ENCODE data around the gene ZDHHC16. TPM values are rescaled to one million over a fixed set of nuclear protein-coding genes. Genes with fewer than 3 reads are reported as not detected.
"Not testable (repeated sequence)": the region's sequence is repeated elsewhere in the genome, so short reads cannot be mapped to it uniquely, and the experiment has no call there.

ZDHHC16 gene
- total and polyA plus RNA-seq, 2 donors (not counting 1 experiment from before 2014, with no cell fraction given): 24.1 to 41.5 TPM

DNA sequence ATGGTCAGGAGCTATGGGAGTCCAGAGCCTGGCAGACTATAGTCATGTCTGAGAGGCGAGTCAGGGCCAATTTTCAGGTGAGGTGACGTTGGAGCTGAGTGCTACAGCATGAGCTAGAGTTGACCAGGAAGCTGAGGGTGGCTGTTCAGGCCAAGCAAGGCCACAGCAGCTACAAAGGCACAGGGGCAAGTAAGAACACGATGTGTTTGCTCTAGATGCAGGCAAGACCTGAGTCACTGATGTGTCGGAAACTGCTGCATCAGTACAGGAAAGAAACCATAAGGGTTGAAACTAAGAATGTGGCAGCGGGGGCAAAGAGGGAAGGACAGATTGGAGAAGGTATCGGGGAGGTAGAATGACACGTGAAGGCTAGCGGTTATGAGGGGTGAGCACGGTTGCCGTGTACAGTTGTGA is 33.1 kb upstream of the ZDHHC16 start:
- intact Hi-C loops (cut with micrococcal nuclease): no loop called here
- Histone ChIP-seq H3K4me3 (ENCODE audit: control extremely low read depth in 1 of 5, extremely low read depth in 1 of 5, insufficient read depth in 1 of 5, low read depth in 2 of 5, low read length in 4 of 5) (no peak overlapping the region), H2AFZ (ENCODE audit: insufficient read depth, low read depth, low read length, poor library complexity, severe bottlenecking) (no peak overlapping the region), H3K9me3 (ENCODE audit: control extremely low read depth in 1 of 3, control insufficient read depth in 2 of 3, insufficient read depth in 1 of 3, low read length in 2 of 3) (no peaks in the 10 kb centered on the region), H3K27ac (ENCODE audit: low read length in 2 of 2) (no peak overlapping the region), H3K27me3 (replicated peaks in 1 of 4; ENCODE audit: control extremely low read depth in 1 of 4, control insufficient read depth in 3 of 4, insufficient read depth in 4 of 4, low read length in 3 of 4) (no peaks in the 10 kb centered on the region), H4K20me1 (ENCODE audit: control insufficient read depth, insufficient read depth, low read length, poor library complexity, severe bottlenecking) (no peaks in the 10 kb centered on the region), H3K36me3 (replicated peaks in 1 of 2; ENCODE audit: control extremely low read depth in 1 of 2, control insufficient read depth in 1 of 2, extremely low read depth in 1 of 2, insufficient read depth in 2 of 2, low read length in 1 of 2) (no peaks in the 10 kb centered on the region), H3K4me2 (replicated peaks; ENCODE audit: low read depth, low read length, poor library complexity, severe bottlenecking) (no peak overlapping the region), H3K4me1 (ENCODE audit: control insufficient read depth in 2 of 2, insufficient read depth in 2 of 2, low read length in 2 of 2) (peaks cover 8 to 15% of the 10 kb centered on the region in 2 donors), H3K9ac (ENCODE audit: low read length) (no peak overlapping the region), H3K79me2 (ENCODE audit: control insufficient read depth, insufficient read depth, low read length) (no peaks in the 10 kb centered on the region)
- Mint-ChIP-seq H3K9me3 (ENCODE audit: insufficient read depth) (no peaks in the 10 kb centered on the region), H3K4me3 (no peak overlapping the region), H3K27me3 (no peaks in the 10 kb centered on the region), H3K27ac (no peak overlapping the region), H3K4me1 (peaks cover 13% of the 10 kb centered on the region)
- ChIA-PET CTCF (interaction anchor here (1.5 kb wide), 1 partner anchor 141 kb away, joined by 4 read pairs; no protein-coding TSS in a partner anchor), POLR2A (no interaction called here)
- no peak for TF ChIP-seq CTCF (IDR thresholded peaks at IDR 0.05)
- TF ChIP-seq EZH2 (IDR thresholded peaks at IDR 0.05; ENCODE audit: borderline replicate concordance, insufficient read depth, low read depth, low read length, poor library complexity, severe bottlenecking): no peak
- no peak for DNase-seq
- whole genome bisulfite sequencing (ENCODE audit: insufficient coverage): 85% methylated on average over 9 of the region's 10 CpGs
- ATAC-seq (ENCODE audit: low read depth): no peak

GRCh38 chr10:97416565-97416964 is 29.4 kb upstream of the ZDHHC16 start:
- Histone ChIP-seq H3K27ac (ENCODE audit: low read length in 2 of 2) (no peak overlapping the region), H3K9me3 (ENCODE audit: control extremely low read depth in 1 of 3, control insufficient read depth in 2 of 3, insufficient read depth in 1 of 3, low read length in 2 of 3) (no peaks in the 10 kb centered on the region), H3K79me2 (ENCODE audit: control insufficient read depth, insufficient read depth, low read length) (no peaks in the 10 kb centered on the region), H3K9ac (ENCODE audit: low read length) (no peak overlapping the region), H3K27me3 (replicated peaks in 1 of 4; ENCODE audit: control extremely low read depth in 1 of 4, control insufficient read depth in 3 of 4, insufficient read depth in 4 of 4, low read length in 3 of 4) (no peaks in the 10 kb centered on the region), H3K36me3 (replicated peaks in 1 of 2; ENCODE audit: control extremely low read depth in 1 of 2, control insufficient read depth in 1 of 2, extremely low read depth in 1 of 2, insufficient read depth in 2 of 2, low read length in 1 of 2) (no peaks in the 10 kb centered on the region), H2AFZ (ENCODE audit: insufficient read depth, low read depth, low read length, poor library complexity, severe bottlenecking) (no peak overlapping the region), H3K4me1 (ENCODE audit: control insufficient read depth in 2 of 2, insufficient read depth in 2 of 2, low read length in 2 of 2) (peaks cover 11 to 27% of the 10 kb centered on the region in 2 donors), H4K20me1 (ENCODE audit: control insufficient read depth, insufficient read depth, low read length, poor library complexity, severe bottlenecking) (no peaks in the 10 kb centered on the region), H3K4me3 (ENCODE audit: control extremely low read depth in 1 of 5, extremely low read depth in 1 of 5, insufficient read depth in 1 of 5, low read depth in 2 of 5, low read length in 4 of 5) (no peak overlapping the region), H3K4me2 (replicated peaks; ENCODE audit: low read depth, low read length, poor library complexity, severe bottlenecking) (no peak overlapping the region)
- Mint-ChIP-seq H3K4me3 (no peak overlapping the region), H3K4me1 (peaks cover 25% of the 10 kb centered on the region), H3K27me3 (no peaks in the 10 kb centered on the region), H3K27ac (no peak overlapping the region), H3K9me3 (ENCODE audit: insufficient read depth) (no peaks in the 10 kb centered on the region)
- DNase-seq (no peak), ATAC-seq (ENCODE audit: low read depth) (no peak)
- TF ChIP-seq CTCF (IDR thresholded peaks at IDR 0.05) (no peak), EZH2 (IDR thresholded peaks at IDR 0.05; ENCODE audit: borderline replicate concordance, insufficient read depth, low read depth, low read length, poor library complexity, severe bottlenecking) (no peak)
- 36% methylated on average over 5 of the region's 6 CpGs for WGBS (ENCODE audit: insufficient coverage)
- ChIA-PET POLR2A (no interaction called here), CTCF (no interaction called here)
- intact Hi-C loops (cut with micrococcal nuclease): no loop called here

- H2AFZ ChIP-seq (ENCODE audit: insufficient read depth, low read depth, low read length, poor library complexity, severe bottlenecking); DNase-seq; H3K27me3 ChIP-seq (replicated peaks in 1 of 4; ENCODE audit: control extremely low read depth in 1 of 4, control insufficient read depth in 3 of 4, insufficient read depth in 4 of 4, low read length in 3 of 4); H3K9me3 ChIP-seq (ENCODE audit: control extremely low read depth in 1 of 3, control insufficient read depth in 2 of 3, insufficient read depth in 1 of 3, low read length in 2 of 3); POLR2A ChIA-PET; H4K20me1 ChIP-seq (ENCODE audit: control insufficient read depth, insufficient read depth, low read length, poor library complexity, severe bottlenecking); H3K9ac ChIP-seq (ENCODE audit: low read length); H3K27ac ChIP-seq (ENCODE audit: low read length in 2 of 2); intact Hi-C loops (cut with micrococcal nuclease); H3K4me3 ChIP-seq (ENCODE audit: control extremely low read depth in 1 of 5, extremely low read depth in 1 of 5, insufficient read depth in 1 of 5, low read depth in 2 of 5, low read length in 4 of 5); ATAC-seq (ENCODE audit: low read depth); H3K9me3 Mint-ChIP-seq (ENCODE audit: insufficient read depth); H3K36me3 ChIP-seq (replicated peaks in 1 of 2; ENCODE audit: control extremely low read depth in 1 of 2, control insufficient read depth in 1 of 2, extremely low read depth in 1 of 2, insufficient read depth in 2 of 2, low read length in 1 of 2); H3K27me3 Mint-ChIP-seq; H3K4me2 ChIP-seq (replicated peaks; ENCODE audit: low read depth, low read length, poor library complexity, severe bottlenecking); H3K4me3 Mint-ChIP-seq: not testable (repeated sequence)
- CTCF ChIA-PET: interaction anchor here (1.1 to 1.5 kb wide), 2 partner anchors 16 to 17 kb away, joined by 3 to 5 read pairs; no protein-coding TSS in a partner anchor
- H3K27ac Mint-ChIP-seq: peak overlapping the region; percentile 2
- WGBS (ENCODE audit: insufficient coverage): 94% methylated on average over 4 of the region's 8 CpGs
- peaks cover 43% of the 10 kb centered on the region for H3K4me1 Mint-ChIP-seq
- Histone ChIP-seq H3K79me2 (ENCODE audit: control insufficient read depth, insufficient read depth, low read length) (peaks cover 24% of the 10 kb centered on the region), H3K4me1 (ENCODE audit: control insufficient read depth in 2 of 2, insufficient read depth in 2 of 2, low read length in 2 of 2) (peaks cover 24 to 36% of the 10 kb centered on the region in 2 donors)
Measured at GRCh38 chr10:97423757-97424098, 22.2 kb upstream of the ZDHHC16 start.

Data from B cell (primary cell).